Neural cell (in vitro differentiated cells): ENCODE data around the gene PROM2. TPM values are rescaled to one million over a fixed set of nuclear protein-coding genes. Genes with fewer than 3 reads are reported as not detected.

Experiments
- H2AFZ ChIP-seq: fragments of 200-600, 300-800 bp; sonication (generic), shearing (Covaris generic); 2 replicates; pipeline ENCODE4 v1.6.0; 2014; ENCODE audit warnings: low read depth, mild to moderate bottlenecking, antibody characterized with exemption, low read length, moderate library complexity
- H3F3A ChIP-seq: fragments of 200-600 bp; shearing (Covaris generic); 2 replicates; pipeline ENCODE4 v1.6.1; 2016; ENCODE audit warnings: mild to moderate bottlenecking, moderate library complexity, mixed read lengths, antibody characterized with exemption, low read length; ENCODE audit not compliant: insufficient read depth, poor library complexity, severe bottlenecking
- H3K27ac ChIP-seq: fragments of 200-600, 300-800 bp; sonication (generic), shearing (Covaris generic); 2 replicates; pipeline ENCODE4 v1.5.1; 2014; ENCODE audit warnings: mild to moderate bottlenecking, low read length, moderate library complexity
- H3K27me3 ChIP-seq: fragments of 300-800, 200-600 bp; sonication (generic), shearing (Covaris generic); 2 replicates; pipeline ENCODE4 v1.6.0; 2014; ENCODE audit warnings: mild to moderate bottlenecking, low read depth, low read length, moderate library complexity; ENCODE audit not compliant: insufficient read depth
- H3K36me3 ChIP-seq: fragments of 300-800, 200-600 bp; sonication (generic), shearing (Covaris generic); 2 replicates; pipeline ENCODE4 v1.5.1; 2014; ENCODE audit warnings: mild to moderate bottlenecking, antibody characterized with exemption, low read length, moderate library complexity; ENCODE audit not compliant: insufficient read depth
- H3K4me2 ChIP-seq: fragments of 300-800, 200-600 bp; sonication (generic), shearing (Covaris generic); 2 replicates; pipeline ENCODE4 v1.6.0; 2014; ENCODE audit warnings: mild to moderate bottlenecking, low read length
- H3K4me3 ChIP-seq: fragments of 300-800, 200-600 bp; sonication (generic), shearing (Covaris generic); 2 replicates; pipeline ENCODE4 v1.5.1; 2014; ENCODE audit warnings: mild to moderate bottlenecking, low read length, moderate library complexity
- H3K79me2 ChIP-seq: fragments of 200-600 bp; shearing (Covaris generic); replicated peaks from 2 replicates; pipeline ENCODE4 v1.6.0; 2014; ENCODE audit warnings: mild to moderate bottlenecking, low read length, moderate library complexity; ENCODE audit not compliant: insufficient read depth
- H3K9ac ChIP-seq: fragments of 300-800, 200-600 bp; sonication (generic), shearing (Covaris generic); 2 replicates; pipeline ENCODE4 v1.6.1; 2016; ENCODE audit warnings: mild to moderate bottlenecking, low read length, mixed read lengths
- H3K9me2 ChIP-seq: fragments of 200-600 bp; shearing (Covaris generic); 2 replicates; pipeline ENCODE4 v1.6.1; 2016; ENCODE audit warnings: mild to moderate bottlenecking, low read length, mixed read lengths; ENCODE audit not compliant: insufficient read depth
- H3K9me3 ChIP-seq: fragments of 200-600, 300-800 bp; sonication (generic), shearing (Covaris generic); 2 replicates; pipeline ENCODE4 v1.6.1; 2016; ENCODE audit warnings: mild to moderate bottlenecking, mixed run types, low read length, moderate library complexity, mixed read lengths
- H4K20me1 ChIP-seq: fragments of 200-600 bp; shearing (Covaris generic); 2 replicates; pipeline ENCODE4 v1.6.1; 2016; ENCODE audit warnings: mild to moderate bottlenecking, mixed run types; ENCODE audit not compliant: insufficient read depth
- CTCF ChIP-seq: fragments of 450-650 bp; IDR thresholded peaks from 2 replicates; pipeline ENCODE4 v1.5.1; 2014; ENCODE audit warnings: antibody characterized with exemption, mild to moderate bottlenecking, moderate library complexity; ENCODE audit not compliant: poor library complexity, severe bottlenecking
- EP300 ChIP-seq: fragments of 450-650 bp; conservative IDR thresholded peaks from 2 replicates; pipeline ENCODE4 v1.6.1; 2014; ENCODE audit warnings: antibody characterized with exemption, mild to moderate bottlenecking, moderate library complexity; ENCODE audit not compliant: poor library complexity, severe bottlenecking
- EZH2 ChIP-seq: fragments of 200-600, 300-800 bp; shearing (Covaris generic), sonication (generic); IDR thresholded peaks from 2 replicates; pipeline ENCODE4 v1.6.1; 2014; ENCODE audit warnings: antibody characterized with exemption, low read length, borderline replicate concordance, mild to moderate bottlenecking; ENCODE audit not compliant: insufficient read depth, poor library complexity, severe bottlenecking
- MXI1 ChIP-seq: fragments of 450-650 bp; conservative IDR thresholded peaks from 2 replicates; pipeline ENCODE4 v1.6.1; 2014; ENCODE audit warnings: antibody characterized with exemption, mild to moderate bottlenecking; ENCODE audit not compliant: poor library complexity, severe bottlenecking
- POLR2AphosphoS5 ChIP-seq: IDR thresholded peaks from 2 replicates; pipeline ENCODE4 v1.6.1; 2012
- RAD21 ChIP-seq: fragments of 450-650 bp; conservative IDR thresholded peaks from 2 replicates; pipeline ENCODE4 v1.6.1; 2014; ENCODE audit warnings: antibody characterized with exemption, mild to moderate bottlenecking, moderate library complexity
- REST ChIP-seq: IDR thresholded peaks from 2 replicates; pipeline ENCODE4 v1.6.1; 2012; ENCODE audit warnings: borderline replicate concordance
- SMC3 ChIP-seq: fragments of 450-650 bp; conservative IDR thresholded peaks from 2 replicates; pipeline ENCODE4 v1.6.1; 2014; ENCODE audit warnings: antibody characterized with exemption, mild to moderate bottlenecking, moderate library complexity; ENCODE audit not compliant: poor library complexity
- TAF1 ChIP-seq: IDR thresholded peaks from 2 replicates; pipeline ENCODE4 v1.6.1; 2012; ENCODE audit warnings: low read depth
- polyA plus RNA-seq: library from polyadenylated mRNA; depleted of rRNA; stranded (reverse); fragments of >200 nt; gene quantifications from 2 replicates; pipeline ENCODE4 v1.2.3, GENCODE V29; 2014

The PROM2 gene
- polyA plus RNA-seq, 1 donor from 2014 or later, result 2.2 TPM

GRCh38 chr2:95270541-95271081, 3.6 kb upstream of the PROM2 start:
- Histone ChIP-seq H3K4me2 (no peak overlapping the region), H3K9ac (no peak overlapping the region), H3K27ac (no peak overlapping the region), H3K4me3 (no peak overlapping the region), H3K9me2 (no peaks in the 10 kb centered on the region), H3F3A (no peaks in the 10 kb centered on the region), H3K79me2 (no peaks in the 10 kb centered on the region), H2AFZ (no peak overlapping the region), H3K27me3 (no peaks in the 10 kb centered on the region), H3K9me3 (peaks cover 9% of the 10 kb centered on the region), H4K20me1 (no peaks in the 10 kb centered on the region), H3K36me3 (no peaks in the 10 kb centered on the region)
- no peak for TF ChIP-seq CTCF
- no peak for TF ChIP-seq POLR2AphosphoS5
- TF ChIP-seq MXI1, result no peak
- no peak for TF ChIP-seq SMC3
- TF ChIP-seq EP300, result no peak
- TF ChIP-seq RAD21, result no peak
- TF ChIP-seq REST, result no peak
- no peak for TF ChIP-seq EZH2
- TF ChIP-seq TAF1, result no peak

- TF ChIP-seq RAD21 (no peak), CTCF (no peak), SMC3 (no peak), TAF1 (no peak)
- H3K9me2 ChIP-seq, result no peaks in the 10 kb centered on the region
- H3K9ac ChIP-seq, result no peak overlapping the region
- H3K36me3 ChIP-seq, result no peaks in the 10 kb centered on the region
- H3K79me2 ChIP-seq, result no peaks in the 10 kb centered on the region
- H3K27me3 ChIP-seq, result no peaks in the 10 kb centered on the region
- no peak overlapping the region for H3K4me3 ChIP-seq
- no peaks in the 10 kb centered on the region for H4K20me1 ChIP-seq
- no peak overlapping the region for H2AFZ ChIP-seq
- no peak overlapping the region for H3K27ac ChIP-seq
- no peak overlapping the region for H3K4me2 ChIP-seq
- peaks cover 12% of the 10 kb centered on the region for H3K9me3 ChIP-seq
- no peaks in the 10 kb centered on the region for H3F3A ChIP-seq
These were observed 2.8 kb upstream of the PROM2 start for GRCh38 chr2:95271381-95271971.
